Cerebellar cortex (tissue), 1 donor: ENCODE results near the gene RAPSN.
A peak's percentile ranks its signal among the peaks of the same experiment; 100 is the strongest.

Experiments
- DNase-seq: peaks from one replicate; pipeline ENCODE4 v3.0.0-alpha.2; 2015; ENCODE audit warnings: low spot score

RAPSN gene

GRCh38 chr11:47434011-47434786, 14.7 kb downstream of the RAPSN start:
- peak; percentile 53 for DNase-seq

DNA sequence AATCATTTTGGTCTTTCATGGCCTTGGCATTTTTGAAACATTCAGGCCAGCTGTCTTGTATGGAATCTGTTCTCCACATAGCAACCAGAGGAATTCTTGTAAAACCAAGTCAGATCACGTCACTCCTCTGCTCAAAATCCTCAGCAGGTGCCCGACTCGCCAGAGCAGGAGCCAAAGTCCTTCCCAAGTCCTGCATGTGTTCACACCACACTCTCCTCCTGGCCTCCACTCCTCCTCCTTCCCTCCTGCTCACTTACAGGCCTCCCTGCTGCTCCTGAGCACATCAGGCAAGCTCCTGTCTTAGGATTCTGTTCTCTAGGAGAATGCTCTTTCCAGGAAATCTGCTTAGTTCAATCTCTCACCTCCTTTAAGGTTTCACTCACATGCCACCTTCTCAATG, 15.8 kb downstream of the RAPSN start:
- DNase-seq: no peak

- DNase-seq: no peak
These were observed 17.4 kb downstream of the RAPSN start for GRCh38 chr11:47431356-47432083.

DNA sequence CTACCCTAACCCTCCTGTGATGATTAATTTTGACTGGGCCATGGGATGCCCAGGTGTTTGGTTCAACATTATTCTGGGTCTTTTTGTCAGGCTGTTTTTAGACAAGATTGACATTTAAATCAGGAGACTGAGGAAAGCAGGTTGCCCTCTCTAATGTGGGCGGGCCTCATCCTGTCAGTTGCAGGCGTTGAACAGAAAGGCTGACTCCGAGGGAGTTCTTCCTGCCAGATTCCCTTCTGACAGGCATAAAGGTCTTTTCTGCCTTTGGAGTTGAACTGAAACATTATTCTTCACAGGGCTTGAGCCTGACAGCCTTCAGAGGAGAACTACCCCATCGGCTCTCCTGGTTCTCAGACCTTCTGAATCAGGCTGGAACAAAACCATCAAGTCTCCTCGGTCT, 18.4 kb downstream of the RAPSN start:
- DNase-seq: no peak

- DNase-seq: peak; percentile 98
These were observed 22.6 kb downstream of the RAPSN start, which contains the start of gene PSMC3 for GRCh38 chr11:47426062-47426956. Gene PSMC3 (minus strand): TSS chr11:47426439. CDS start chr11:47426279, 160 bp downstream.

GRCh38 chr11:47425611-47426010, 23.3 kb downstream of the RAPSN start:
- no peak for DNase-seq

DNA sequence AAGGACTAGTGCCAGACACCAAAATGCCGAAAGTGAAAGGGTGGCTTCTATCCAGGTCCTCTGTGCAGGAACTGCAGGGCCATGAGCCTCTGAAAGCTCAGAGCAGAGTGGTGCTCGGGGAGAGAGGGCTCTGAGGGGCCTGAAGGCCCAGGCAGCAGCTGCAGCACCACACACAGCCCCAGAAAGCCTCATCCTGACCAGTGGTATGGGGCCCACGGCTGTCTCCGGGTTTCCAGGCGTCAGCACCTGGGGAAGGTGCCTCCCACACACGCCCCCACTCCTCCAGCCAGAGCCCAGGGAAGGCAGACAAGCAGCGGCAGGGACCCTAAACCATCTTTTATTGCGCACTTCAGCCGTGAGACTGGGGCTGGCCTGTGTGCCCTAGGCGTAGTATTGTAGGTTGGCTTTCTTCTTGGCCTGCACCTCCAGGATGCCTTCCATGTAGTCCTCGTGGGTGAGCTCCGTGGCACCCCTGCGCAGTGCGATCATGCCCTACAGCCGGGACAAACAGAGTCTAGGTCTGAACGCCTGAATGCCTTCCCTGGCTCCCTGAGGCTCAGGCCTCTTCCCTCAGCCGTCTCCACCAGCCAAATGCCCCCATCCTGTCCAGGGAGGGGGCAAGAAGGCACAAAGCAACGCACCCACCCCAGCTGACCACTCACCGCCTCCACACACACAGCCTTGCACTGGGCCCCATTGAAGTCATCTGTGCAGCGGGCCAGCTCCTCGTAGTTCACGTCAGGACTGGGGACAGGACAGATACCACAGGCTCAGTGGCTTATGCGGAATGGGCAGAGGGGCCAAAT, 30.3 kb downstream of the RAPSN start:
- no peak for DNase-seq

DNA sequence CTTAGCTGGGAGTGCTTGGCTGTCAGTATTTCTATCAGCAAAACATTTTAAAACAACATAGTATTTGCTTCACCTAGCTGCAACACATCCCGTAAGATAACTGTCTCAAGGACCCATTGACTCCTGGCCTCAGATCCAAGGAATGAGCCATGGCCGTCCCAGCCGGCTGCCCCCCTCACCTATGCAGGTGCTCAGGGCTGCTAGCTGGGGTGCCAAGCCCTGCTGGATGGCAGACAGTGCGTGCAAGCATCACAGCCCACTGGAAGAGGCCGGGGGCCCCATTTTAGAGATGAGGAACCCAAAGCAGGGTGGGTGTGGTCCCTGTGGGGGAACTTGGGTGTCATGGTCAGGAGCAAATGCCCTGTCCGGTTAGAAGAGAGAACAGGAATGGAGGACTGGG, 31.2 kb downstream of the RAPSN start:
- no peak for DNase-seq

GRCh38 chr11:47415949-47416472, 32.9 kb downstream of the RAPSN start:
- no peak for DNase-seq

DNA sequence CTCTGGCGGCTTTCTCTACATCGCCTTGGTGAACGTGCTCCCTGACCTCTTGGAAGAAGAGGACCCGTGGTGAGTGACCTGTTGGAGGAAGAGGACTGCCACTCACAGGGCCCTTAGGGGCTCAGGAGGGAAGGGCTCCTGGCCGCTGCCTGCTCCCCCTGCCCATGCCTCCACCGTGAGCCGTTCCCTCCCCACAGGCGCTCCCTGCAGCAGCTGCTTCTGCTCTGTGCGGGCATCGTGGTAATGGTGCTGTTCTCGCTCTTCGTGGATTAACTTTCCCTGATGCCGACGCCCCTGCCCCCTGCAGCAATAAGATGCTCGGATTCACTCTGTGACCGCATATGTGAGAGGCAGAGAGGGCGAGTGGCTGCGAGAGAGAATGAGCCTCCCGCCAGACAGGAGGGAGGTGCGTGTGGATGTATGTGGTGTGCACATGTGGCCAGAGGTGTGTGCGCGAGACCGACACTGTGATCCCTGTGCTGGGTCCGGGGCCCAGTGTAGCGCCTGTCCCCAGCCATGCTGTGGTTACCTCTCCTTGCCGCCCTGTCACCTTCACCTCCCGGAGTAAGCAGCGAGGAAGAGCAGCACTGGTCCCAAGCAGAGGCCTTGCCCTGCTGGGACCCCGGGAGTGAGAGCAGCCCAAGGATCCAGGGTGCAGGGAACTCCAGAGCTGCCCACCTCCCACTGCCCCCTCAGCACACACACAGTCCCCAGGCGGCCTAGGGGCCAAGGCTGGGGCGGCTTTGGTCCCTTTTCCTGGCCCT, 33.7 kb downstream of the RAPSN start:
- no peak for DNase-seq

- DNase-seq: no peak
These were observed 34.3 kb downstream of the RAPSN start for GRCh38 chr11:47414685-47415070.

GRCh38 chr11:47413908-47414684, 34.8 kb downstream of the RAPSN start:
- DNase-seq: no peak

DNA sequence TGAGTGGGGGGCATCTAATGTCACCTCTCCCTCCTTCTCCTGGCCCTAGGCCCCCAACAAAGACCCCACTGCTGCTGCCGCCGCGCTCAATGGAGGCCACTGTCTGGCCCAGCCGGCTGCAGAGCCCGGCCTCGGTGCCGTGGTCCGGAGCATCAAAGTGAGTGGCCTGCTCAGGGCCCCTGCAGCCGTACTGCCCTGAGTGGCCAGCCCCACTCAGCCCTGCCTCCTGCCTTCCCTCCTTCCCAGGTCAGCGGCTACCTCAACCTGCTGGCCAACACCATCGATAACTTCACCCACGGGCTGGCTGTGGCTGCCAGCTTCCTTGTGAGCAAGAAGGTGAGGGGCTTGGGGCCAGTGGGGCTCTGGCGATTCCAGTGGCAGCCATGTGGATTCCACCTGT, 35.6 kb downstream of the RAPSN start:
- DNase-seq: no peak

- peak; percentile 47 for DNase-seq
These were observed 36.8 kb downstream of the RAPSN start for GRCh38 chr11:47411884-47412746.

- DNase-seq: no peak
These were observed 38.3 kb downstream of the RAPSN start for GRCh38 chr11:47410370-47411264.

DNA sequence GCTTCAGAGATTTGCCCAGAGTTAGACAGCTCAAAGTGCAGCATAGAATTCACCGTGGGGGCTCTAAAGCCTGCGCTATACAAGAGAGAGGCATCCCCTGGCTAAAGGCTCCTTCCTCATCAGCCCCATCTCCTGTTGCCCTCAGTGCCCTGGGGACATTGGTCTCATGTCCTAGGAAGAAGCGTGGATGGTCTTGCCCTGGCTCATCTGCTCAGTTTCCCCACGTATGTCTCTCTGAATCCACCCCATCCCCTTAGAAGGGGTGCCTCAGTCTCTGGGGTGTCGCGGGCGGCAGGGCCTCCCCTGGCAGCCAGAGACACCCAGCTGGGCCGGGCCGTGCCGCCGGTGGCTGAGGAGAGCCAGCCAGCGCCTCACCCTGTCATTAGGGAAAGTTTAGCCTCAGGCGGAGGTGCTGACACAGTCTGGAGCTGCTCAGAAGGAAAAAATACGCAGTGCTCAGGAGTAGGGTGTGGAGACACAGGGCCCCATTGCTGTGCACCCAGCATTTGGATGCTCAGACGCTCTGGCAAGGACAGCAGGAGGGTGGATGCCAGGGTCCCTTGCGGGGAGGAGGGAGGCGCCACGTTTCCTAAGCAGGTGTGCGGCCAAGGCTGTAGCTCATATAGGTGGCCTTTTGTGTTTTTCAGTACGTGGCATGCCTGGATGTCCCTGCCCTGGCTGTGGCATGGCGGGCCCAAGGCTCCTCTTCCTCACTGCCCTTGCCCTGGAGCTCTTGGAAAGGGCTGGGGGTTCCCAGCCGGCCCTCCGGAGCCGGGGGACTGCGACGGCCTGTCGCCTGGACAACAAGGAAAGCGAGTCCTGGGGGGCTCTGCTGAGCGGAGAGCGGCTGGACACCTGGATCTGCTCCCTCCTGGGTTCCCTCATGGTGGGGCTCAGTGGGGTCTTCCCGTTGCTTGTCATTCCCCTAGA, 39.2 kb downstream of the RAPSN start:
- DNase-seq: no peak
